ENCODE data around the gene SPATA31D4.

Gene SPATA31D4

GRCh38 chr9:81964218-81965171, 36.3 kb downstream of the SPATA31D4 start:
- DNase-seq (ENCODE audit: low read depth in 3 of 3), result no peak

GRCh38 chr9:81968026-81968425, 39.8 kb downstream of the SPATA31D4 start:
- no peak for DNase-seq (ENCODE audit: low read depth in 3 of 3)

GRCh38 chr9:81969971-81970370, 41.7 kb downstream of the SPATA31D4 start:
- no peak for DNase-seq (ENCODE audit: low read depth in 3 of 3)

GRCh38 chr9:81971727-81972126, 43.5 kb downstream of the SPATA31D4 start:
- no peak for DNase-seq (ENCODE audit: low read depth in 3 of 3)

GRCh38 chr9:81974764-81975163, 46.5 kb downstream of the SPATA31D4 start:
- no peak for DNase-seq (ENCODE audit: low read depth in 3 of 3)

GRCh38 chr9:81976351-81976750, 48.1 kb downstream of the SPATA31D4 start:
- no peak for DNase-seq (ENCODE audit: low read depth in 3 of 3)

- no peak for DNase-seq (ENCODE audit: low read depth in 3 of 3)
Measured at GRCh38 chr9:81979196-81979595, 51.0 kb downstream of the SPATA31D4 start.

- no peak for DNase-seq (ENCODE audit: low read depth in 3 of 3)
Measured at GRCh38 chr9:81980568-81980967, 52.3 kb downstream of the SPATA31D4 start.

GRCh38 chr9:81981883-81982282, 53.7 kb downstream of the SPATA31D4 start:
- no peak for DNase-seq (ENCODE audit: low read depth in 3 of 3)
